VCaP (cell line): ENCODE measurements around the gene NHLRC1.

Experiments
- H3K27ac ChIP-seq: fragments of 450-650 bp; 2 replicates; pipeline ENCODE4 v1.5.1; 2017
- CTCF ChIP-seq: fragments of 450-650 bp; conservative IDR thresholded peaks from 2 replicates; pipeline ENCODE4 v1.5.1; 2017; ENCODE audit warnings: mild to moderate bottlenecking, moderate library complexity

NHLRC1 gene

DNA sequence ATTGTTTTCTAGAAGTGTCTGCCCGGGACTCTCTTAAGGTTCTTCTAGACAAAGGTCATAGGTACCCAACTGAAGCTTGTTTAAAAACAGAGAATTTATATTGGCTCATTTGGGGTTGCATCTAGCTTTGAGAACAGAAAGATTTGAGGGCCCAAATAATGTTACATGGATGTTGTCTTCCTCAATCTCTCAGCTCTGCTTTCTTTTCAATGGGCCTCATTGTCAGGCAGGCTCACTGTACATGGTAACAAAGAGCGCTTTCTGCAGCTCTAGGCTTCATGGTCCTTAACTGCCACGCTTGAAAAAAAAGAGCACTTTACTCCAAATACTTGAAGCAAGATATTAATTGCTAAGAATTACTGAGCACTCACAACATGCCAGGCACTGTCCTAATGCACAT lies 22.2 kb downstream of the NHLRC1 start:
- no peak overlapping the region for H3K27ac ChIP-seq
- no peak for TF ChIP-seq CTCF

GRCh38 chr6:18099511-18099910 lies 23.0 kb downstream of the NHLRC1 start:
- H3K27ac ChIP-seq, result no peak overlapping the region
- no peak for TF ChIP-seq CTCF

DNA sequence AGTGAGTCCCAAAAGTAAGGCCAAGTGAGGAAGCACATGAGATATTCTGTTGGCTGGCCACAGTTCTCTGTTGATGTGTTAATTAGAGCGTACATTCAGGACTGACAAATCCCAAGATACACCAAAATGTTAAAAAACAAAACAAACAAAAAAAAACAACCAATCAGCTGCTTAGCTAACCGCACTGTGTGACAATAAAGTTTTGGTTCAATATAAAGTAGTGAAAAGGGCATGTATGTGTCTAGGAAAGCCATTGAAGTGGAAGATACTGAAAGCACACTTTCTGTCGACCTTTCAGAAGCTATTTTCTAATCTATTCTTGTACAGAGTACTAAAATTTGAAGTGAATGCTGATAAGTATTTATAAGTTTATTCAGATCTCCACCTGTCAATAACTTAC lies 26.1 kb downstream of the NHLRC1 start:
- TF ChIP-seq CTCF, result no peak
- H3K27ac ChIP-seq, result no peak overlapping the region

GRCh38 chr6:18091382-18091781 lies 31.1 kb downstream of the NHLRC1 start:
- TF ChIP-seq CTCF, result no peak
- no peak overlapping the region for H3K27ac ChIP-seq

DNA sequence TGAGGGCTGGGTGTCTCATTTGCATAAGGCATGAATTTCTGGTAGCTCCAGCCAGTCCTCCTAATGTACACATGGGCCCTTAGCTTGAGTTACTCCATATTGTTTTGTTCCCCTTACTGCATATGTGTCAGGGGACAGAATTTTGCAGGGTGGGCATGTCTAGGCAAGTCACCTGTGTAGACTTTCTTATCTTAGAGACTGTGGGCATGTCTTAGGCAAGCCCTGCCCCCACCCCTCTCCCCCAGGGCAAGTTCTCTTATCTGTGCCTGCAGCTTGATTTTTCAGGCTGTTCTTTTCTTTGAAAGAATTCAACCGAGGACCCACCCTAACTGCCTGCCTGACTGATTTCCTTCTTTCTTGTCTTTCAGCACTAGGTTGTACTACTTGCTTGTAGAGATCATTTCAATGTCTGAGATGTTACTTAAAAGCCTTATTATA lies 32.1 kb downstream of the NHLRC1 start:
- no peak for TF ChIP-seq CTCF
- no peak overlapping the region for H3K27ac ChIP-seq

DNA sequence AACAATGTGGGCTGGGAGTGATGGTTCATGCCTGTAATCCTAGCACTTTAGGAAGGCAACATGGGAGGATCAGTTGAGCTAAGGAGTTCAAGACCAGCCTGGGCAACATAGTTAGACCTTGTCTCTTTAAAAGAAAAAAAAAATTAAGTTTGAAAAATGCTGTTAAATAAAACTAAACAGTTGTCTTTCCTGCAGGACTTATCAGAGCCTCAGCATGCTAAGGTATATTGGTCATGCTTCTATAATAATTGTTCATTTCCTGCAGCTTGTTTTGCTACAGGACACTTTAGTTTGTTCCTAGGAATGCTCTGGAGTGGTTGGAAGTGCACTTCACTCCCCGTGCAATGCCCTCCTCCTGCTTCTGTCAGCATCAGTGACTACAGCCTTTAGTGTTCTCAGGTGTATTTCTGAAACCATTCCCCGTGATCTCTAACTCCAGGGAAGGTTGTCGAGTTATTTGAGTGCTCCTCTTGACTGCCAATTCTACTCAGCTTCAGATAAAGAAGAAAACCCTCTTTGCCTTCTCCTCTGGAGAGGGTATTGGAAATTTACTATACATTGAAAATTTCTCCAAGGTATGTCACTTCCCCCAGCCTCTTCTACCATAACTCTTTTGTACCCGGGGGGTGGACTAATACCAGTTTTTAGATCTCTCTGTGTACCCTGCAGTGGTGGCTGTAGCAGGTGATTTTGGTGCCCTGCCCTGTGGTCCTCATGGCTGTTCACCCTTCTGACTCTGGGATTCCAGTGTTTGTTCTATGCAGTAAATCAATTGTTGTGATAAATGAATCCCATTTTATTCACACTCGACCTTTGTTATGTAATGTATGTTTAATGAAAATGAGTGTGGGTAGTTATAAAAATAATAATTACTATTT lies 33.8 kb downstream of the NHLRC1 start:
- H3K27ac ChIP-seq, result no peak overlapping the region
- no peak for TF ChIP-seq CTCF

DNA sequence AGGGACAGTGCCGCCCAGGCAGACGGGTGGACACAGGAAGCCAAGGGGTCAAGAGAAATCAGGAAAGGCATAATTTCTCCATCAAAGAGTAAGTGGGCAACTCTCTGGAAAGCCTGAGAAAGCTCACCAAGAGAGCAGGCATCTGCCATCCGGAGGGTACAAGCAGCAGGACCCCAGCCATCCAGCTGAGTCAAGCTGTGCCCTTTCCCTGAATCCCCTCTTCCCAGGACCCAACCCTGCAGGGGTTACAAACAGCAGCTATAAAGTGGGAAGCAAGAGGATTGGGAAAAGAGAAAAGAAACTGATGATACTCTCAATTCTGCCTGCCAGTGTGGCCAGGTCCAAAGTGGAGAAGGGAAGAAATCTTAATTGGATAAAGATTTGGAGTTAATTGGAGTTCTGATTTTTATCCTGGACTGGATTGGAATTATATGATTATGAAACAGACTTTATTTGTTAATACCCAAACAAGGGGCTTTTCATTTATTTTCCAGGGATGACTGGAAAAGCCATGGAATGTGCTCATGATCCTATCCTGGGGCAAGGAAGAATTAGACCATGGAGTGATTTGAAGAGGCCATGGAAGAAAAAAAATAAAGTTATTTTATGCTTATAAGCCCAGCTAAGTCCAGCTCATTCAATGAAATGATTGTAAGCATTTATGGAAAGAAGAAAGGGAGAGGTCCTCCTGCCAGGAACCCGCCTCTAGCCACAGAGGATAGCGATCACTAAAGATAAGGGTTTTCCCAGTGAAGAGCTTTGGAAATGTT lies 34.9 kb downstream of the NHLRC1 start:
- no peak for TF ChIP-seq CTCF
- H3K27ac ChIP-seq, result no peak overlapping the region
